Peyer's patch (tissue), 4 donors: ENCODE measurements around the gene SLC35E2B.

Experiments
- CTCF ChIP-seq, 6 experiments: fragments of 450-650 bp in 4 of 6; fragments of 200-600 bp in 2 of 6; sonication (generic) in 1 of 6; IDR thresholded peaks; one replicate each; pipeline ENCODE4 v1.5.1; 2017 to 2019; ENCODE audit warnings: antibody characterized with exemption in 6 of 6, mild to moderate bottlenecking in 3 of 6, moderate library complexity in 1 of 6
- POLR2A ChIP-seq, 2 donors: fragments of 450-650 bp; IDR thresholded peaks; one replicate each; pipeline ENCODE4 v1.5.1; 2017; ENCODE audit warnings: antibody characterized with exemption in 2 of 2, mild to moderate bottlenecking in 2 of 2, moderate library complexity in 2 of 2

- TF ChIP-seq POLR2A (IDR thresholded peaks at IDR 0.05) (no peak), CTCF (IDR thresholded peaks at IDR 0.05) (no peak)
These were observed 74.1 kb downstream of the SLC35E2B start for GRCh38 chr1:1618396-1619068.
